HG03575 (cell line): ENCODE data around the gene VKORC1.
"Not testable (repeated sequence)": the region's sequence is repeated elsewhere in the genome, so short reads cannot be mapped to it uniquely, and the experiment has no call there.

ENCODE experiments used
- ATAC-seq: cut with Tn5 transposase; IDR thresholded peaks from one replicate; pipeline ENCODE4 v1.9.1; 2021; ENCODE audit not compliant: unreplicated experiment, insufficient number of reproducible peaks, low FRiP score; ENCODE audit errors: extremely low read depth

The VKORC1 gene

DNA sequence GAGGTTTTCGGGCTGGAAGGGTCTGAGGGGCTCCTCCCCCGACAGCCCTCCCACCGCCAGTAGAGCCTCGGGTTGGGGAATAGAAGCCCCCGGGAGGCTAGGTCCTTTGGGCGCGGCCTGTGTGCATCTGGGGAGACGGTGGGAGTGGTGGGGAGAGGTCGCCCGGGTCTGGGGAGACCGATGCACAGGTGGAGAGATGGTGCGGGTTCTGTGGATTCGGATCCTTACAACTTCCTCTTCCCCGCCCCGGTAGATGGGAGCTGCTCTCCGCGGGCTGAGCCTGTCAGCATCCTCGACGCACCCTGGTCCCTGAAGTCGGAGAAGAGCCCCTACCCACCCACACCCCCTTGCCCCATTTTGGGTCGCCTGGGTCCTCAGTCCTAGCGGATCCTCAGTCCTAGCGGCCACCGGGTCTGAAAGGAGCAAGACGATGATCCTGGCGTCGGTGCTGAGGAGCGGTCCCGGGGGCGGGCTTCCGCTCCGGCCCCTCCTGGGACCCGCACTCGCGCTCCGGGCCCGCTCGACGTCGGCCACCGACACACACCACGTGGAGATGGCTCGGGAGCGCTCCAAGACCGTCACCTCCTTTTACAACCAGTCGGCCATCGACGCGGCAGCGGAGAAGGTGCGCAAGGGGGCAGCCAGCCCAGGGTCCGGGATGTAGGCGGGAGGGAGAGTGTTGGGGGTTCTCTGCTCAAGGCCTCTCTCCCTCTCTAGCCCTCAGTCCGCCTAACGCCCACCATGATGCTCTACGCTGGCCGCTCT is 14.4 kb upstream of the VKORC1 start:
- no peak for ATAC-seq

DNA sequence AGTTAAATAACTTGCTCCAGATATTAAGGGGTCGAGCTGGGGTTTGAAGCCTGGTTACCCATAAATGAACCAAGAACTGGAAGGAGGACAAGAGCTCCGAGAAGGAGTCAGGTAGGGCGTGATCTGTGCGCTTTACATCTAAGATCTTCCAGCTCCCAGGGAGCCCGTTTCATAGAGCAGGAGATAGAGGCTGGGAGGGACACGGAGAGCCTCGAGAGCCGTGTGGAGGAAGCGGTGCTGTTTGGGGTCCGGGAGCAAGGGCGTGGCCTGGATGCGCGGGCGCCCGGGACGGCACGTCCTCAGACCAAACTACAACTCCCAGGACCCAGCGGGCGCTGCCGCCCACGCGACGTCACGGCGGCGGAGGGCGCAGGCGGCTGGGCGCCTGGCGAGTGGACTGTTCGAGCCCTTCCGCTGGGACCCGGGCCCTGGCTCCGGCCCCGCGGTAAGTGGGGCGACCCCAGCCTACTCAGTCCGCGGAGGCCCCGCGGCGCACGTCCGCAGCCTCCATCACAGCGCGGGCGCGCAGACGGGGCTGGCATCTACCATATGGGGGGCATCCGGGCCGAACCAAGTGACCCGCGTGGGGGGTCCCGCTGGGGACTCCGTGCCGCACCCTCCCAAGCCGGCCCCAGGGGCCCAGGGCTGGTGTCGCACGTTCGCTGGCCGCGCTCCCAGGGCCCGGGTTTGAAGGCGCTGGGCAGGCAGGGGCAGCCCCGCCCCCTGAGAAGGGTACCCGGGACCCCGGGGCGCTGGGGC is 13.6 kb upstream of the VKORC1 start, which contains the start of gene BCKDK:
Gene BCKDK (plus strand): TSS at position 352 of the 759 bp plus-strand sequence. CDS start 838 bp downstream, outside the sequence.
- no peak for ATAC-seq

DNA sequence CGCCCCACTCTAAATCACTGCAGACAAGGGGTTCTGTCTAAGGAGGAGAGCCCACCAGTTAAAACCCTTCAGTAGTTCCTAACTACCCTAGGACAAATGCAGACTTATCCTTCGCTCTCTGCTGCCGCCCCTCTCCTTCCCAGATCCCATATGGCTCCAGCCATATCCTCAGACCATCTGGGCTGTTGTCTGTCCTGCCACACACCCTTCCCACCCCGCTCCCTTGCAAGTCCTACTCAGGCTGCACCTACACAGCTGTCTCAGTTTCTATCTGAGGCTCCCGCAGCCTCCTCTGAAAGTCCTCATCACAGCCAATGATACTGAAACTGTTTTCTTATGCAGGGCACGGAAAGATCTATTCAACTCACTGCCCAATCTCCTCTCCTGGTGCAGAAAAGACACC is 12.9 kb upstream of the VKORC1 start:
- ATAC-seq: no peak

DNA sequence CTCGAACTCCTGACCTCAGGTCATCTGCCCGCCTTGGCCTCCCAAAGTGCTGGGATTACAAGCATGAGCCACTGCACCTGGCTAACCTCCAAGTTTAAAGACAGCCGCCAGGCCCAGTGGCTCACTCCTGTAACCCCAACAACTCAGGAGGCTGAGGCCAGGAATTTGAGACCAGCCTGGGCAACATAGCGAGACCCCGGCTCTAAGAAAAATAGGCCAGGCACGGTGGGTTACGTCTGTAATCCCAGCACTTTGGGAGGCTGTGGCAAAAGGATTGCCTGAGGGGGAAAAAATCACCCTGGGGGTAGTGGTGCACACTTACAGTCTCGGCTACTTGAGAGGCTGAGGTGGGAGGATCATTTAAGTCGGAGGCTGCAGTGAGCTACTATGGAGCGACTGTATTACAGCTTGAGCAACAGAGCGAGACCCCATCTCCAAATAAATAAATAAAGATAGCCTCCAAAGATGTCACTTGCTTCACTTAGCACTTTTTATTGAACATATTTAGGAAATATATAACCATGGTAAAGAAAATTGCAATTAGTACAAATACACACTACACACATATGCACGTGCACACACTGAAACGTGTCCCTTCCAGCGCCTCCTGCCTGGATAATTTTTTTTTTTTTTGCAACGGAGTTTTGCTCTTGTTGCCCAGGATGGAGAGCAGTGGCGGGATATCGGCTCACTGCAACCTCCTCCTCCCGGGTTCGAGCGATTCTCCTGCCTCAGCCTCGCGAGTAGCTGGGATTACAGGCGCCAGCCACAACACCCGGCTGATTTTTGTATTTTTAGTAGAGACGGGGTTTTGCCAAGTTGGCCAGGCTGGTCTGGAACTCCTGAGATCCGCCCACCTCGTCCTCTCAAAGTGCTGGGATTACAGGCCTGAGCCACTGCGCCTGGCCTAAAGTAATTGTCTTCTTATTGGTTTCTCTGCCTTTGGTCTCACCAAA is 12.2 kb upstream of the VKORC1 start:
- no peak for ATAC-seq

DNA sequence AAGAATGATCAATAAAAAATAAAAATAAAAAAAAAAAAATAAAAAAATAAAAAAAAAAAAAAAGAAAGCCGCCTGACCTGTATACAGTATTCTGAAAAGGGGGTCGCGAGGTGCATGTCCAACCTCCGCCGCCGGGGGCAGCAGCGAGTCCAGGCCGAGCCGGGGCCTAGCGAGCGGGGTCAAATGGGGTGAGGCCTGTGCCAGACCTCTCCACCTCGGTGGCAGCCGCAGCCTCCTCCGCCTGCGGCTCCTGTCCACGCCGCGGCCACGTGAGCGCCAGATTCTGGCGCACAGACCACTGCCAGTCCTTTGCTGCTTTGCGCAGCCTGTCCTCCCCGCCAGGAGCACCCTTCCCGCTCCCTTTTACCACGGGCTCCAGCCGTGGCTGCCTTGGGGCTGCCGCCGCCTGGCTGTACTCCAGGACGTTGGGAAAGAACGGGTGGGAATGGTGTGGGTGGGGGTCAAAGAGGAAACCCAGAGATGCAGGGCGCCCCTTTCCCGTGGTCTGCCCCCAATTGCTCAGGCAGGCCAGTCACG is 11.1 kb upstream of the VKORC1 start:
- ATAC-seq: no peak

DNA sequence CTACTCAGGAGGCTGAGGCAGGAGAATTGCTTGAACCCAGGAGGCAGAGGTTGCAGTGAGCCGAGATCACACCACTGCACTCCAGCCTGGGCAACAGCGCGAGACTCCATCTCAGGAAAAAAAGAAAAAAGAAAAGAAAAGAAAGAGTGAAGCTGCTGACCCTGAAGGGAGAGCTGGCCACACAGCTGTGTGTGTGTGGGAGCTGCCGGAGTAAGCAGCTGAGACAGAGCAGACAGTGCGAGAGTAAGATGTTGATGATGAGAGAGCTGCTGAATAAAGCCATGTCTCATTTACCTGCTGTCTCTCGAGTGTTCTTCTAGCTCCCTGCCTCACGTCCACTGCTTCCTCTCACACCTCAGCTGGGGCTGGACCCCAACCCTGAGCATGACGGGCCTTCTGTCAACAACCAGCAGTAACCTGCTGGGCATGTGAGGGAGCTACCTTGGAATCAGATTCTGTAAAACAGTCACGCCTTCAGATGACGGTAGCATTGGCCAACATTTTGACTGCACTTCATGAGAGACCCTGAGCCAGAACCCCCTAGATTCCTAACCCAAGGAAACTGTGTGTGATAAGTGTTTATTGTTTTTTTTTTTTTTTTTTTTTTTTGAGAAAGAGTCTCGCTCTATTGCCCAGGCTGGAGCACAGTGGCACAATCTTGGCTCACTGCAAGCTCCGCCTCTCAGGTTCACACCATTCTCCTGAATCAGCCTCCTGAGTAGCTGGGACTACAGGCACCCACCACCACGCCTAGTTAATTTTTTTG is 6.5 kb upstream of the VKORC1 start:
- not testable (repeated sequence) for ATAC-seq

DNA sequence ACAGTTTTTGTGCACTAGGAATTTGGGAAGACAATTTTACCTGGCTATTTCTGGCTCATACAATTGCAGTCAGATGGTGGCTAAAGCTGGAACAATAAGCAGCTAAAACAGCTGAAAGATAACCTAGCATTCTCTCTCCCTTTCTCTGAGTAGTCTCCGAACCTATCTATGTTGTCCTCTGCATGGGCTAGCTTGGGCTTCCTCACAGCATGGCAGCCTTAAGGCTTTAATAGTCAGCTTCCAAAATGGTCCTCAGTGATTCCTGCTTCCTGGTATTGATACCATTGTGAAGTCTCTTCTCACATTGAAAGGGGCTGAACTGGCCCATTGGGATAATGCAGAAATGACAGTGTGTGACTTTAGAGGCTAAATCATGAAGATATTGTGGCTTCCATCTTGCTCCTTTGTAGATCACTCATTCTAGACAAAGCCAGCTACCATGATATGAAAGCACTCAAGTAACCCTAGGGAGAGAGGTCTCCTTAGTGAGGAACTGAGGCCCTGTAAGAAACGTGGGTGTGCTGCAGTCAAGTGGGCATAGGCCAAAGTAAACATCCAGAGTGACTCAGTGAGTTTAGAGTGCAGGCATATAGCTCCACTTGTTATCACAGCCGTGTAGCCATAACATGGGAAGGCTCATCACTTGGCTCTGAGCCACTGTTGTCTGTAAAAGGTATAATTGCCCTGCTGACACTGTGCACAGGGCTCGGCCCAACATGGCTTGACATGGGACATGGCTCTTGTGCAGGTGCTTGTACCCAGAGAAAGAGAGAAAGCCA is 5.5 kb upstream of the VKORC1 start:
- no peak for ATAC-seq

DNA sequence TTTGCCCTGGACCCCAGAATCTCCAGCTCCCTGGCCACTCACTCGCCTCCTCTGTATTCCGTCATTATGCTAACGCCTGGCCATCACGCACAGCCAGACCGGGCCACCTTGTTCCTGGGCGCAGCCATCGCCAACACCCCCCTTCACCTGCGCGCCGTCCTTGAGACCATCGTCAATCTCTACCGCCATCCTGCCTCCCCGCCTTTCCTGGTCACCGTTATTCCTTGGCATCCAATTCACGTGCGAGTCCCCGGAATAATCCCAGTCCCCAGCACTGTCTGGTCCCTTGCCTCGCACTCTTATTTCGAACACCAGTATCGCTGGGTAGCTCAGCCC is 541 bp downstream of the VKORC1 start:
- ATAC-seq: no peak

DNA sequence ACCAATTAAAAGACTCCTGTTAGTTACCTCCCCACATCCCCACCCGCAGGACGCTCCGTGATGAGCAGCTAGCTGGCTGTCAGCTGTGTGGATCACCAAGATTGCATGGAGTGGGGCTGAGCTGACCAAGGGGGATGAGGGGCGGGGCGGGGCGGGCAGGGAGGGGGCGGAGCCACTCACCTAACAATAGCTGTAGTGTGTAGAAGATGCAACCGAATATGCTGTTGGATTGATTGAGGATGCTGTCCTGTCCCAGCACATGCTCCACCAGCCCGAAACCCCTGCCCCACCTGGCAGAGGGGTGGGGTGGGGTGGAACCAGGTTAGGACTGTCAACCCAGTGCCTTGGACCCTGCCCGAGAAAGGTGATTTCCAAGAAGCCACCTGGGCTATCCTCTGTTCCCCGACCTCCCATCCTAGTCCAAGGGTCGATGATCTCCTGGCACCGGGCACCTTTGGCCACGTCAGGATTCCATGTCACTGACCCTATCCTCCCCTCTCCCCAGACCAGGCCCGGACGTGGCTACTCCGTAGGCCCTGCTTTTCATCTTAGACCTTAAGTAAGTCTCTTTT is 1.4 kb downstream of the VKORC1 start:
- ATAC-seq: no peak

DNA sequence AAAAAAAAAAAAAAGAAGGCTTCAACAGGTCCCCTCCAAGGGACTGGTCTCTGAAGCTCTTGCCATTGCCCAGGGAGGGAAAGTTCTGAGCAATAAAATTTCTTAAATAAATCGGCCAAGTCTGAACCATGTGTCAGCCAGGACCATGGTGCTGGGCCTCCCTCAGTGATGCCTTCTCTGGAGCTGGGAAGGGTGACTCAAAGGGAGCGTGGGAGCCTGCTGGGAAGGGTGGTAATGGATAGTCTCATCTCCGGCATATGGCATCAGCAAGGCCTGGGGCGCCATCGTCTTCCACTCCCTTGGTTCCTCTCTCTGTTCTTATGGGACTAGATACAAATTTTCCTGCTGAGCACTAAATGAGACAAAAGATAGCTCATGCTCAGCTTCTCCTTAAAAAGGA is 2.3 kb downstream of the VKORC1 start:
- no peak for ATAC-seq

DNA sequence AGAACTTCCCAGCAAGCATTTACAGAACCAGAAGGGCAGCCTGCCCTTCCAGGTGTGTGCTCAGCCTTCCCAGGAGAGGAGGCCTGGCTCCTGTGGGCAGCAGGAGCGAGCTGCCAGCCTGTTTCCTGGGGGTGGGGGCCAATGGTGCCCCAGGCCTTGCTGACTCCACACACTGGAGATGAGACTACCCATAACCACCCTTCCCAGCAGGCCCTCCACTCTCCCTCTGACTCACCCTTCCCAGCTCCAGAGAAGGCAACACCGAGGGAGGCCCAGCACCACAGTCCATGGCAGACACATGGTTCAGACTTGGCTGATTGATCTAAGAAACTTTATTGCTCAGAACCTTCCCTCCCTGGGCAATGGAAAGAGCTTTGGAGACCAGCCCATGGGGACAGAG is 4.1 kb downstream of the VKORC1 start:
- ATAC-seq: no peak

DNA sequence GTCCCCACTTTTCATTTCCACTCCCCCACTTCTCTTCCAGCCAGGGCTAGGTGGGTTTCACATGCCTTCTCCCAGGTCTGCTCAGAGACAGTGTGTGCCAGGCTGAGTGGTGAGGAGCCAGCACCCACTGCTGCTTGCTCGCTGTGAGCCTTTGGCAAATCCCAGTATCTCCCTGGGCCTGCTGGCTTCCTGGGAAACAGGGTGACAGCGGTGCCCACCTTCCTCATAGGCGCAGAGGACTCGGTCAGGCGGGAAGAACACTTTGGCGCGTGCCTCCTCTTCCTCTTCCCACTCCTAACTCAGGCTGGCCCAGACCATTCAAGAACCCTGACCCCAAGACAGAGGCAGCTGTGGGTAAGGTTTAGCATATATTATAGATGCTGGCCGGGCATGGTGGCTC is 5.4 kb downstream of the VKORC1 start:
- ATAC-seq: no peak

DNA sequence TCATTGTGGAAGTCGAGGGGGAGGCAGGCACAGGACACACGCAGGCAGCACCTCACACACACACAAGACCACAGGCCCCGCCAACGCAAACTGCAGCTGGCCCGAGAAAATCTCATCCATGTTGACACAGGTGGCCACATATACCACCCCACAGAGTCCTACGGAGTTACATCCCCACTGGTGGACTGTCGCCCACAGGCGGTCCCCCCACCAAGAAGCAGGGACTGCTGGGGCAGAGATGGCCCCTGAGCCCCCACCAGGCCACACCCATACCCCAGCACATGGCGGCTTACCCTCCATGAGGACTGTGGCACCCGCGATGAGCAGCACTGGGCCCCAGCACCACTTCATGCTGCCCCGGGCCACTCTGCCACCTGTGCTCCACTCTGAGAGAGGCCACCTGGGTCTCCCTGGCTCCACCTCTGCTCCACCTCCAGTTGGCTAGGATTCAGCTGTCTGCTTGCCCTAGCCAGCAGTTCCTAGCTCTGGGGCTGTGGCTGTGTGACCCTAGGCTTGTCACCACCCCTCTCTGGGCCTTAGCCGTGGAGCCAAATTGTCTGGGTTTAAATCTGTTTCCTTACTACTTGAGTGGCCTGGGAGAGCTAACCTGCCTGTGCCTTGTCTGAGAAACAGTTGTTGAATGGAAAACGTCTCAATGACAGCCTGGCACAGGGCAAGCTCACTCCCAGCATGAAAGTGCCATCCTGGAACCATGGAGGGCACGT is 6.0 kb downstream of the VKORC1 start, which contains the start of gene PRSS53:
Gene PRSS53 (minus strand): TSS at position 485 of the 725 bp plus-strand sequence. CDS start 134 bp downstream, at position 351.
- no peak for ATAC-seq

DNA sequence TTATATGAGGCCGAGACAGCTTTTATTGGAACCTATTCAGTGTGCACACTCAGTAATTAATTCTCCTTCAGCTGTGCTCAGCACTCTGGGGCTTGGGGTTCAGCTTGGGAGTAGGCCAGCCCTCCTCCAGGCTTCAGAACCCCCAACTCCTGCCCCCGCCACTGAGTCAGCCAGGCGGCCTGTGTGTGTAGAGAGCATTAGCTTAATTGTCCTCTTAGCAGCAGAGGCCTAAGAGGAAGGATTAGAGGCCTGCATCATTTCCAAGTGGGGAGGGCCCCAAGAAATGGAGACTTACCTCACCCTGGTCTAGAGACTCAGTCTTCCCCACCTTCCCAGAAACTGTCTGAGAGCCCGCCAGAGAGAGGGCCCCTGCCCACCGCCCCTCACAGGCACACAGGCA is 6.6 kb downstream of the VKORC1 start:
- ATAC-seq: no peak

DNA sequence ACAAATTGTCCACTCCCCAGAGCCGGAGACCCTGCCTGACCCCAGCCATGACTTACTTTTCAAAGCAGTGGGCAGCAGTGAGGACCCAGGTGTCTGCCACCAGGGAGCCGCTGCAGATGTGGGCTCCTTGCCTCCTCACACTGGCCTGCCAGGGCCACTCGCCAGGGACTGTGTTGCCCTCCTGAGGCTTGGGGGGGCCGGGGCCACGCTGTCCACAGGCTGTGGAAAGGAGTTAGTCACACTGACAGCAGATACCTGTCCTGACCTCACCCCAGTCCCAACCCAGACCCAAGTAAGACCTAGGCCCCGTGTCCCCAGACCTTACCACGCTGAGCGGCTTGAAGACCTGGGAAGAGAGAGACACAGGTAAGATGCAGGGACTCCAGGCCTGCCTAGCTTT is 7.1 kb downstream of the VKORC1 start:
- ATAC-seq: no peak

DNA sequence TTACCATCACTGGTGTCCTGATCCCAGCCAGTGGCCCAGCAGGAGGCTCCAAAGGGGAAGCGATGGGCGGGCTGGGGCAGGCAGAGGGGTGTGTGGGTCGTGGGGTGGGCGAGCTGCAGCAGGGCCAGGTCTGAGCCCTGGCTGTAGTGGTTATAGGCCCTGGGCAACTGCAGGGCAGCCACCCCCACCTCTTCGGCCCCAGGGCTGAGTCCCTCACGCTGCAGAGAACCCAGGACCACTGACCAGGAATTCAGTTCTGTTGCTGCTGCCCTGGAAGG is 8.0 kb downstream of the VKORC1 start:
- no peak for ATAC-seq
